Breast epithelium (tissue), 3 donors: ENCODE measurements around the gene NOL8.

Experiments
- CTCF ChIP-seq, 3 donors: fragments of 450-650 bp; IDR thresholded peaks; one replicate each; pipeline ENCODE4 v1.5.1; 2016 to 2017; ENCODE audit warnings: antibody characterized with exemption in 3 of 3, mild to moderate bottlenecking in 3 of 3, moderate library complexity in 3 of 3
- POLR2A ChIP-seq: fragments of 450-650 bp; IDR thresholded peaks from one replicate; pipeline ENCODE4 v1.6.1; 2016; ENCODE audit warnings: antibody characterized with exemption, mild to moderate bottlenecking, moderate library complexity

- no peak for TF ChIP-seq CTCF (IDR thresholded peaks at IDR 0.05)
- no peak for TF ChIP-seq POLR2A
Measured at GRCh38 chr9:92266486-92266885, 58.7 kb downstream of the NOL8 start.
